GM12878 (cell line): ENCODE measurements around the gene ITGA5. TPM values are rescaled to one million over a fixed set of nuclear protein-coding genes. Genes with fewer than 3 reads are reported as not detected.
A peak's percentile ranks its signal among the peaks of the same experiment; 100 is the strongest.

ENCODE experiments used
- ATAC-seq: fragments of 200-7000 bp; cut with Tn5 transposase; 3 replicates; pipeline ENCODE4 v1.9.1; 2020; ENCODE audit warnings: mild to moderate bottlenecking, moderate library complexity
- BruUV-seq: library from RNA; stranded (reverse); fragments of 400-500 nt; replicated peaks from 2 replicates; lab custom pipeline; 2021; lab: Mats Ljungman, UMichigan
- CTCF ChIA-PET: fragments of 300-600 bp; sonication (Branson Sonifier 250); formaldehyde crosslinking; extraction: SDS; loops from one replicate; lab custom pipeline; 2021; ENCODE audit warnings: inconsistent platforms; lab: Yijun Ruan, JAX
- POLR2A ChIA-PET: fragments of 350-600 bp; formaldehyde crosslinking; extraction: SDS; loops from one replicate; lab custom pipeline; 2021; ENCODE audit warnings: inconsistent platforms; lab: Charles Lee
- RAD21 ChIA-PET: fragments of 300-600 bp; sonication (Branson Sonifier 250); formaldehyde crosslinking; loops from one replicate; lab custom pipeline; 2023; ENCODE audit warnings: antibody characterized with exemption; ENCODE audit not compliant: unreplicated experiment; lab: Charles Lee
- SMC1A ChIA-PET: fragments of 300-600 bp; sonication (Branson Sonifier 250); formaldehyde crosslinking; loops from one replicate; lab custom pipeline; 2023; ENCODE audit not compliant: unreplicated experiment, uncharacterized antibody; lab: Charles Lee
- DNase-seq: peaks from one replicate; pipeline ENCODE4 v3.0.0-alpha.2; 2011; ENCODE audit warnings: low read depth, low spot score
- FAIRE-seq: peaks from 3 replicates; lab custom pipeline; 2011; peaks lifted over from hg19 to GRCh38; lab: Jason Lieb, UNC
- H2AFZ ChIP-seq: 2 replicates; pipeline ENCODE4 v1.6.0; 2011; ENCODE audit warnings: low read depth, low read length, control low read depth; ENCODE audit not compliant: control insufficient read depth
- H3K27ac ChIP-seq: 2 replicates; pipeline ENCODE4 v1.5.1; 2011; ENCODE audit warnings: control low read depth; ENCODE audit not compliant: control insufficient read depth, insufficient read depth
- H3K27me3 ChIP-seq, 2 experiments: replicated peaks in 1 of 2; 2 replicates each; pipeline versions ENCODE4 v1.6.0 to v1.6.1; 2011; ENCODE audit warnings: low read length in 1 of 2; ENCODE audit not compliant: control insufficient read depth in 2 of 2, insufficient read depth in 2 of 2
- H3K36me3 ChIP-seq, 2 experiments: 2 replicates each; pipeline ENCODE4 v1.5.1; 2011; ENCODE audit warnings: low read length in 1 of 2; ENCODE audit not compliant: control insufficient read depth in 2 of 2, insufficient read depth in 2 of 2
- H3K4me1 ChIP-seq: 2 replicates; pipeline ENCODE4 v1.6.1; 2011; ENCODE audit warnings: mild to moderate bottlenecking, low read length, moderate library complexity, mixed read lengths; ENCODE audit not compliant: control insufficient read depth, insufficient read depth
- H3K4me2 ChIP-seq: 2 replicates; pipeline ENCODE4 v1.6.0; 2011; ENCODE audit warnings: control low read depth; ENCODE audit not compliant: control insufficient read depth, insufficient read depth
- H3K4me3 ChIP-seq: fragments of 200-600 bp; sonication (generic); 2 replicates; pipeline ENCODE4 v1.5.1; 2016
- H3K79me2 ChIP-seq: 2 replicates; pipeline ENCODE4 v1.6.0; 2011; ENCODE audit warnings: low read length; ENCODE audit not compliant: control insufficient read depth, insufficient read depth
- H3K9ac ChIP-seq: 2 replicates; pipeline ENCODE4 v1.8.0; 2011; ENCODE audit warnings: low read length, control low read depth, mixed read lengths; ENCODE audit not compliant: control insufficient read depth, insufficient read depth
- H3K9me3 ChIP-seq: replicated peaks from 3 replicates; pipeline ENCODE4 v1.5.1; 2011; ENCODE audit warnings: mild to moderate bottlenecking, low read length; ENCODE audit not compliant: control insufficient read depth, insufficient read depth
- H4K20me1 ChIP-seq: 2 replicates; pipeline ENCODE4 v1.6.0; 2011; ENCODE audit not compliant: control insufficient read depth, insufficient read depth
- CREB1 ChIP-seq: IDR thresholded peaks from 2 replicates; pipeline ENCODE4 v1.6.1; 2012; ENCODE audit warnings: low read depth, mild to moderate bottlenecking, inconsistent platforms
- FOXK2 ChIP-seq: fragments of 450-650 bp; IDR thresholded peaks from 2 replicates; pipeline ENCODE4 v1.6.1; 2017; ENCODE audit warnings: mild to moderate bottlenecking, moderate library complexity
- HDGF ChIP-seq: fragments of 450-650 bp; IDR thresholded peaks from 2 replicates; pipeline ENCODE4 v1.6.1; 2016; ENCODE audit warnings: antibody characterized with exemption
- NFYB ChIP-seq: IDR thresholded peaks from 2 replicates; pipeline ENCODE4 v1.6.1; 2011; ENCODE audit warnings: low read depth, mild to moderate bottlenecking, low read length, improper control_type of control experiment, moderate library complexity; ENCODE audit not compliant: insufficient read depth
- NRF1 ChIP-seq: conservative IDR thresholded peaks from 2 replicates; pipeline ENCODE4 v1.6.1; 2011; ENCODE audit warnings: mild to moderate bottlenecking, low read depth, low read length, improper control_type of control experiment
- TARDBP ChIP-seq: IDR thresholded peaks from 2 replicates; pipeline ENCODE4 v1.6.1; 2016; ENCODE audit warnings: borderline replicate concordance
- WGBS: methylation state at CpG from one replicate; pipeline ENCODE4 v1.1.6; 2016; ENCODE audit warnings: low lambda C conversion rate; ENCODE audit not compliant: insufficient replicate concordance, insufficient coverage; ENCODE audit errors: missing lambda C conversion rate; 5-methylcytosine and 5-hydroxymethylcytosine counted together
- in situ Hi-C: fragments of 300-500 bp; cut with MboI; formaldehyde crosslinking; loops from 9 replicates; pipeline ENCODE4 v1.14.3; 2018; ENCODE audit warnings: mixed read lengths
- intact Hi-C: fragments of 100-400 bp; cut with micrococcal nuclease; formaldehyde crosslinking; loops from one replicate; pipeline ENCODE4 v1.14.2; 2022; ENCODE audit not compliant: unreplicated experiment
- polyA plus RNA-seq, 11 experiments: library from polyadenylated mRNA; depleted of rRNA in 4 of 11; unstranded in 6 of 11; stranded (reverse) in 5 of 11; fragments of >200 nt; fragmentation: Nextera tagmentation in 4 of 11; fragmentation: Illumina TruSeq in 1 of 11; extraction: Ambion mirVana in 4 of 11; extraction: Trizol in 1 of 11; gene quantifications; 1 replicate in 1 of 11; 2 replicates in 10 of 11; pipeline versions ENCODE4 v1.2.1 to v1.2.3, GENCODE V29; 2011 to 2016; ENCODE audit warnings: inconsistent platforms in 2 of 11, missing spikeins in 2 of 11, low read depth in 1 of 11
- total RNA-seq, 4 experiments: library from RNA; depleted of rRNA in 3 of 4; stranded (reverse); fragments of >200 nt in 3 of 4; fragmentation: Illumina TruSeq in 1 of 4; extraction: Trizol in 1 of 4; gene quantifications; 2 replicates each; pipeline versions ENCODE4 v1.2.1 to v1.2.3, GENCODE V29; 2013 to 2021
- TF ChIP-seq, protein P1 (sequence below): fragments of 450-650 bp; IDR thresholded peaks from 2 replicates; pipeline ENCODE4 v1.6.1; 2017; ENCODE audit warnings: mild to moderate bottlenecking, low read depth, inconsistent platforms; ENCODE audit not compliant: poor library complexity, severe bottlenecking
- TF ChIP-seq, protein P2 (sequence below): IDR thresholded peaks from 2 replicates; pipeline ENCODE4 v1.6.1; 2012; ENCODE audit warnings: low read depth, low read length, improper control_type of control experiment
- TF ChIP-seq, protein P3 (sequence below): fragments of 450-650 bp; IDR thresholded peaks from 2 replicates; pipeline ENCODE4 v1.6.1; 2017; ENCODE audit warnings: antibody characterized with exemption, mild to moderate bottlenecking, moderate library complexity
- TF ChIP-seq, protein P4 (sequence below): fragments of 450-650 bp; IDR thresholded peaks from 2 replicates; pipeline ENCODE4 v1.6.1; 2017; ENCODE audit warnings: low read depth, mild to moderate bottlenecking, moderate library complexity
- TF ChIP-seq, protein P5 (sequence below): IDR thresholded peaks from 2 replicates; pipeline ENCODE4 v1.6.1; 2012; ENCODE audit warnings: low read length, inconsistent platforms

Gene ITGA5
- total and polyA plus RNA-seq, 10 of the 15 experiments (the other 5 are each of a cell fraction or from before 2014, with no cell fraction given), result 0.15 to 22.5 (median 0.61) TPM

DNA sequence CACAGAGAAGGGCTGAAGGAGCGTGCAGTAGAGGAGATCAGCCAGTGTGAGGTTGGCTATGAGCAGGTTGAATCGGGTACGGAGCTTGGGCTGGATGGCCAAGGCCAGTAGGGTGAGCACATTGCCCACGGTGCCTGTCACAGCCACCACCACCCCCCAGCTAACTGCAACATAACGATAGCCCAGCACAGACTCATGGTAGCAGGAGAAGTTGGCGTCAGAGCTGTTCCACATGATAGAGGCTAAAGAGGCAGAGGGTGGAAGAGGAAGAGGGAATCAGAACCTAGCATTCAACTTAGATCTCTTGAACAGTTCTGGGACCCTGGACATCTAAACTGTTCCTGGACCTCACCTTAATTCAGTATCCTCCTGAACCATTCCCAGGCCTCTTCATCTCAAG is 55.4 kb downstream of the ITGA5 start:
- H3K9me3 ChIP-seq, result no peaks in the 10 kb centered on the region
- H2AFZ ChIP-seq, result no peak overlapping the region
- TF ChIP-seq FOXK2 (no peak), NRF1 (no peak), TARDBP (no peak), CREB1 (no peak), HDGF (no peak), NFYB (no peak)
- TF ChIP-seq, protein P1, sequence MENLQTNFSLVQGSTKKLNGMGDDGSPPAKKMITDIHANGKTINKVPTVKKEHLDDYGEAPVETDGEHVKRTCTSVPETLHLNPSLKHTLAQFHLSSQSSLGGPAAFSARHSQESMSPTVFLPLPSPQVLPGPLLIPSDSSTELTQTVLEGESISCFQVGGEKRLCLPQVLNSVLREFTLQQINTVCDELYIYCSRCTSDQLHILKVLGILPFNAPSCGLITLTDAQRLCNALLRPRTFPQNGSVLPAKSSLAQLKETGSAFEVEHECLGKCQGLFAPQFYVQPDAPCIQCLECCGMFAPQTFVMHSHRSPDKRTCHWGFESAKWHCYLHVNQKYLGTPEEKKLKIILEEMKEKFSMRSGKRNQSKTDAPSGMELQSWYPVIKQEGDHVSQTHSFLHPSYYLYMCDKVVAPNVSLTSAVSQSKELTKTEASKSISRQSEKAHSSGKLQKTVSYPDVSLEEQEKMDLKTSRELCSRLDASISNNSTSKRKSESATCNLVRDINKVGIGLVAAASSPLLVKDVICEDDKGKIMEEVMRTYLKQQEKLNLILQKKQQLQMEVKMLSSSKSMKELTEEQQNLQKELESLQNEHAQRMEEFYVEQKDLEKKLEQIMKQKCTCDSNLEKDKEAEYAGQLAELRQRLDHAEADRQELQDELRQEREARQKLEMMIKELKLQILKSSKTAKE, result no peak
- TF ChIP-seq, protein P2, sequence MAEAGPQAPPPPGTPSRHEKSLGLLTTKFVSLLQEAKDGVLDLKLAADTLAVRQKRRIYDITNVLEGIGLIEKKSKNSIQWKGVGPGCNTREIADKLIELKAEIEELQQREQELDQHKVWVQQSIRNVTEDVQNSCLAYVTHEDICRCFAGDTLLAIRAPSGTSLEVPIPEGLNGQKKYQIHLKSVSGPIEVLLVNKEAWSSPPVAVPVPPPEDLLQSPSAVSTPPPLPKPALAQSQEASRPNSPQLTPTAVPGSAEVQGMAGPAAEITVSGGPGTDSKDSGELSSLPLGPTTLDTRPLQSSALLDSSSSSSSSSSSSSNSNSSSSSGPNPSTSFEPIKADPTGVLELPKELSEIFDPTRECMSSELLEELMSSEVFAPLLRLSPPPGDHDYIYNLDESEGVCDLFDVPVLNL, result no peak
- TF ChIP-seq, protein P3, sequence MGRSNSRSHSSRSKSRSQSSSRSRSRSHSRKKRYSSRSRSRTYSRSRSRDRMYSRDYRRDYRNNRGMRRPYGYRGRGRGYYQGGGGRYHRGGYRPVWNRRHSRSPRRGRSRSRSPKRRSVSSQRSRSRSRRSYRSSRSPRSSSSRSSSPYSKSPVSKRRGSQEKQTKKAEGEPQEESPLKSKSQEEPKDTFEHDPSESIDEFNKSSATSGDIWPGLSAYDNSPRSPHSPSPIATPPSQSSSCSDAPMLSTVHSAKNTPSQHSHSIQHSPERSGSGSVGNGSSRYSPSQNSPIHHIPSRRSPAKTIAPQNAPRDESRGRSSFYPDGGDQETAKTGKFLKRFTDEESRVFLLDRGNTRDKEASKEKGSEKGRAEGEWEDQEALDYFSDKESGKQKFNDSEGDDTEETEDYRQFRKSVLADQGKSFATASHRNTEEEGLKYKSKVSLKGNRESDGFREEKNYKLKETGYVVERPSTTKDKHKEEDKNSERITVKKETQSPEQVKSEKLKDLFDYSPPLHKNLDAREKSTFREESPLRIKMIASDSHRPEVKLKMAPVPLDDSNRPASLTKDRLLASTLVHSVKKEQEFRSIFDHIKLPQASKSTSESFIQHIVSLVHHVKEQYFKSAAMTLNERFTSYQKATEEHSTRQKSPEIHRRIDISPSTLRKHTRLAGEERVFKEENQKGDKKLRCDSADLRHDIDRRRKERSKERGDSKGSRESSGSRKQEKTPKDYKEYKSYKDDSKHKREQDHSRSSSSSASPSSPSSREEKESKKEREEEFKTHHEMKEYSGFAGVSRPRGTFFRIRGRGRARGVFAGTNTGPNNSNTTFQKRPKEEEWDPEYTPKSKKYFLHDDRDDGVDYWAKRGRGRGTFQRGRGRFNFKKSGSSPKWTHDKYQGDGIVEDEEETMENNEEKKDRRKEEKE, result no peak
- TF ChIP-seq, protein P4, sequence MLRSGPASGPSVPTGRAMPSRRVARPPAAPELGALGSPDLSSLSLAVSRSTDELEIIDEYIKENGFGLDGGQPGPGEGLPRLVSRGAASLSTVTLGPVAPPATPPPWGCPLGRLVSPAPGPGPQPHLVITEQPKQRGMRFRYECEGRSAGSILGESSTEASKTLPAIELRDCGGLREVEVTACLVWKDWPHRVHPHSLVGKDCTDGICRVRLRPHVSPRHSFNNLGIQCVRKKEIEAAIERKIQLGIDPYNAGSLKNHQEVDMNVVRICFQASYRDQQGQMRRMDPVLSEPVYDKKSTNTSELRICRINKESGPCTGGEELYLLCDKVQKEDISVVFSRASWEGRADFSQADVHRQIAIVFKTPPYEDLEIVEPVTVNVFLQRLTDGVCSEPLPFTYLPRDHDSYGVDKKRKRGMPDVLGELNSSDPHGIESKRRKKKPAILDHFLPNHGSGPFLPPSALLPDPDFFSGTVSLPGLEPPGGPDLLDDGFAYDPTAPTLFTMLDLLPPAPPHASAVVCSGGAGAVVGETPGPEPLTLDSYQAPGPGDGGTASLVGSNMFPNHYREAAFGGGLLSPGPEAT, result no peak
- TF ChIP-seq, protein P5, sequence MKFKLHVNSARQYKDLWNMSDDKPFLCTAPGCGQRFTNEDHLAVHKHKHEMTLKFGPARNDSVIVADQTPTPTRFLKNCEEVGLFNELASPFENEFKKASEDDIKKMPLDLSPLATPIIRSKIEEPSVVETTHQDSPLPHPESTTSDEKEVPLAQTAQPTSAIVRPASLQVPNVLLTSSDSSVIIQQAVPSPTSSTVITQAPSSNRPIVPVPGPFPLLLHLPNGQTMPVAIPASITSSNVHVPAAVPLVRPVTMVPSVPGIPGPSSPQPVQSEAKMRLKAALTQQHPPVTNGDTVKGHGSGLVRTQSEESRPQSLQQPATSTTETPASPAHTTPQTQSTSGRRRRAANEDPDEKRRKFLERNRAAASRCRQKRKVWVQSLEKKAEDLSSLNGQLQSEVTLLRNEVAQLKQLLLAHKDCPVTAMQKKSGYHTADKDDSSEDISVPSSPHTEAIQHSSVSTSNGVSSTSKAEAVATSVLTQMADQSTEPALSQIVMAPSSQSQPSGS, result no peak
- CTCF ChIA-PET, result interaction anchor here (1.1 to 8.6 kb wide), 12 partner anchors 11 to 149 kb away, joined by 3 to 116 read pairs (median 34); partner anchors contain the start of genes HNRNPA1 and ZNF385A
- peak overlapping the region; percentile 49 for H3K27ac ChIP-seq
- ATAC-seq (no peak), DNase-seq (no peak), FAIRE-seq (peak; percentile 61)
- RAD21 ChIA-PET, result interaction anchor here (0.6 to 1.1 kb wide), 2 partner anchors 111 to 143 kb away, joined by 3 to 6 read pairs; no protein-coding TSS in a partner anchor
- POLR2A ChIA-PET, result interaction anchor here (1.0 kb wide), 1 partner anchor 39 kb away, joined by 4 read pairs; the partner anchor contains the start of gene COPZ1
- no peaks in the 10 kb centered on the region for H3K27me3 ChIP-seq
- SMC1A ChIA-PET, result interaction anchor here (1.1 to 1.2 kb wide), 2 partner anchors 26 to 27 kb away, joined by 3 read pairs; no protein-coding TSS in a partner anchor
- no peaks in the 10 kb centered on the region for H3K36me3 ChIP-seq
- BruUV-seq, result TSS peak; percentile 89
- H4K20me1 ChIP-seq, result no peaks in the 10 kb centered on the region
- 0 out of 2 replicates have a peak overlapping the region, but pooled peaks have one; percentile 47 for H3K4me3 ChIP-seq
- no peaks in the 10 kb centered on the region for H3K79me2 ChIP-seq
- intact Hi-C loops (no loop called here), in situ Hi-C loops (loop anchor here (5.0 to 10.0 kb wide), 3 partner anchors 66 to 339 kb away; partner anchors contain the start of gene HOXC6)
- H3K4me2 ChIP-seq, result peak overlapping the region; percentile 74
- 75% methylated on average over 6 of the region's 6 CpGs for WGBS
- peaks cover 30% of the 10 kb centered on the region for H3K4me1 ChIP-seq
- peak overlapping the region; percentile 19; the same call in 1 of the 2 replicates for H3K9ac ChIP-seq
